Kidney (tissue), 14 donors: ENCODE data around the gene ZNF22. TPM values are rescaled to one million over a fixed set of nuclear protein-coding genes. Genes with fewer than 3 reads are reported as not detected.

ENCODE experiments used
- DNase-seq, 5 donors: peaks; one replicate each; pipeline ENCODE4 v3.0.0-alpha.2; 2013 to 2020
- FAIRE-seq: peaks from 2 replicates; lab custom pipeline; 2012; peaks lifted over from hg19 to GRCh38; lab: Jason Lieb, UNC
- H3K27ac ChIP-seq, 2 donors: one replicate each; pipeline ENCODE4 v1.7.0; 2013; ENCODE audit warnings: low read depth in 2 of 2, low read length in 2 of 2, inconsistent platforms in 1 of 2
- H3K27me3 ChIP-seq: one replicate; pipeline ENCODE4 v1.7.1; 2013; ENCODE audit warnings: low read length, inconsistent platforms; ENCODE audit not compliant: control insufficient read depth, insufficient read depth
- H3K36me3 ChIP-seq, 3 donors: one replicate each; pipeline versions ENCODE4 v1.7.0 to v1.7.1; 2013; ENCODE audit warnings: low read length in 3 of 3, control low read depth in 1 of 3, inconsistent platforms in 1 of 3; ENCODE audit not compliant: insufficient read depth in 3 of 3, control insufficient read depth in 2 of 3
- H3K4me1 ChIP-seq, 3 donors: one replicate each; pipeline versions ENCODE4 v1.7.0 to v1.7.1; 2013; ENCODE audit warnings: low read length in 3 of 3, inconsistent platforms in 1 of 3, low read depth in 1 of 3; ENCODE audit not compliant: control insufficient read depth in 2 of 3, insufficient read depth in 2 of 3
- H3K4me3 ChIP-seq, 3 donors: one replicate each; pipeline versions ENCODE4 v1.7.0 to v1.8.1; 2013; ENCODE audit warnings: low read length in 3 of 3, control low read depth in 1 of 3, inconsistent platforms in 1 of 3
- H3K9ac ChIP-seq, 3 donors: one replicate each; pipeline versions ENCODE4 v1.7.0 to v1.7.1; 2013; ENCODE audit warnings: low read length in 3 of 3, control low read depth in 1 of 3, inconsistent platforms in 1 of 3
- H3K9me3 ChIP-seq, 3 donors: one replicate each; pipeline versions ENCODE4 v1.7.0 to v1.7.1; 2013; ENCODE audit warnings: low read length in 3 of 3, control low read depth in 1 of 3, inconsistent platforms in 1 of 3; ENCODE audit not compliant: control insufficient read depth in 2 of 3, insufficient read depth in 1 of 3
- intact Hi-C: fragments of 100-400 bp; cut with DNase I; formaldehyde crosslinking; loops from one replicate; pipeline ENCODE4 v1.11.1; 2022
- polyA plus RNA-seq: library from polyadenylated mRNA; stranded (reverse); fragments of 350-450 nt; fragmentation: Illumina TruSeq; extraction: RNeasy Lipid Tissue Mini Kit (QIAGEN cat#74804); gene quantifications from one replicate; pipeline ENCODE4 v1.2.3, GENCODE V29; 2014; ENCODE audit warnings: low read depth, low replicate concordance; ENCODE audit not compliant: insufficient read depth
- total RNA-seq: library from RNA; stranded (reverse); fragmentation: NEBNext Ultra II Directional; extraction: Animal tissue kit (Norgen Biotek cat#: 25700); gene quantifications from one replicate; pipeline ENCODE4 v1.2.1, GENCODE V29; 2021
- TF ChIP-seq, protein P1 (sequence below): IDR thresholded peaks from 3 replicates; pipeline ENCODE4 v1.5.1; 2012; ENCODE audit warnings: mild to moderate bottlenecking, moderate library complexity, borderline replicate concordance; ENCODE audit not compliant: insufficient read depth; ENCODE audit errors: extremely low read depth
- donor health status: control.
- donor health status: control.
- donor health status: control.
- donor health status: control.
- donor health status: control.
- donor health status: DM: yes; HTN: yes; CAD: no.
- donor health status: Normal renal cell carcinoma (clear cell type).

ZNF22 gene
- total and polyA plus RNA-seq, 2 donors from 2014 or later = 18.7 to 24.5 TPM

DNA sequence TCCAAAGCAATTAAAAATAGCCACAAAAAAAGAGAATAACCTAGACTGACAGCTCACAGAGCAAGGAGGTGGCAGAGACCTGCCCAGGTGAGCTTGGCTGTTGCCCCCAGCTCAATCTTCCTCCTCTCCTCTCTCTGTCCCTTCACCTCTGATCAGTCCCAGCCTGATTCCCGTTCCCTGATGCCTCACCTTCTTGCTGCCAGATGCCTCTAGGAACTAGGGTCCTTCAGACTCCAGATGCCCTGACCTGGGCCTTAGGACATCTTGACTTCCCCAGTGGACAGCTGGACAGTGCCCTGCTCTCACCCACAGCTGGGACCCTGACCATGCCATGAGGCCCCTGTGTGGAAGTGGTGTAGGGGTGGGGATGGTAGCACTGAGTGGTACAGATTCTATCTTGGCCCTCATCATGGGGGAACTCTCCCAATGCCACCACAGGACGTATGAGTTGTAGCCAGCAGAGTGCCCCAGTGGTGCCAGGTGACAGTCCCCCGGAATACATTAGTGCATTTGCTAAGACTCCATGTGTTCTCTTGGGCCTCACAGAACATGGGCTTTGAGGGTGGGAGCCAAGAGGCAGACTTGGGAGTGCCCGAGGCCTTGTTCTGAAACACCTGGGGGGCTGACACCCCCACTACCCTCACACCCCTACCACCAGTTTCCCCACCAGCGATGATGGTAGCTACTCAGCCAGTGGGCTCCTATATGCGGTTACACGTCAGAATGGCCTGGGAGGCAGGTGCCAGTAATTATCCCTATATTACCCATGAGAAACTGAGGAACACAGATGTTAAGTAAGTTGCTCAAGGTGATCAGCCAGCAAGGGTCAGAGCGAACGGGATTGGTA is 24.1 kb upstream of the ZNF22 start:
- Histone ChIP-seq H3K9me3 (no peaks in the 10 kb centered on the region), H3K27ac (peak overlapping the region; percentile 97 to 98), H3K4me1 (peaks cover 0 to 62% (median 43%) of the 10 kb centered on the region in 3 donors), H3K36me3 (peaks cover 0 to 36% (median 9%) of the 10 kb centered on the region in 3 donors), H3K4me3 (peak overlapping the region in 2 of 3 donors; percentile 90 to 94), H3K9ac (peak overlapping the region in 2 of 3 donors; percentile 86 to 99), H3K27me3 (no peaks in the 10 kb centered on the region)
- DNase-seq (no peak), FAIRE-seq (no peak)
- TF ChIP-seq, protein P1, sequence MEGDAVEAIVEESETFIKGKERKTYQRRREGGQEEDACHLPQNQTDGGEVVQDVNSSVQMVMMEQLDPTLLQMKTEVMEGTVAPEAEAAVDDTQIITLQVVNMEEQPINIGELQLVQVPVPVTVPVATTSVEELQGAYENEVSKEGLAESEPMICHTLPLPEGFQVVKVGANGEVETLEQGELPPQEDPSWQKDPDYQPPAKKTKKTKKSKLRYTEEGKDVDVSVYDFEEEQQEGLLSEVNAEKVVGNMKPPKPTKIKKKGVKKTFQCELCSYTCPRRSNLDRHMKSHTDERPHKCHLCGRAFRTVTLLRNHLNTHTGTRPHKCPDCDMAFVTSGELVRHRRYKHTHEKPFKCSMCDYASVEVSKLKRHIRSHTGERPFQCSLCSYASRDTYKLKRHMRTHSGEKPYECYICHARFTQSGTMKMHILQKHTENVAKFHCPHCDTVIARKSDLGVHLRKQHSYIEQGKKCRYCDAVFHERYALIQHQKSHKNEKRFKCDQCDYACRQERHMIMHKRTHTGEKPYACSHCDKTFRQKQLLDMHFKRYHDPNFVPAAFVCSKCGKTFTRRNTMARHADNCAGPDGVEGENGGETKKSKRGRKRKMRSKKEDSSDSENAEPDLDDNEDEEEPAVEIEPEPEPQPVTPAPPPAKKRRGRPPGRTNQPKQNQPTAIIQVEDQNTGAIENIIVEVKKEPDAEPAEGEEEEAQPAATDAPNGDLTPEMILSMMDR = no peak
- intact Hi-C loops = no loop called here

DNA sequence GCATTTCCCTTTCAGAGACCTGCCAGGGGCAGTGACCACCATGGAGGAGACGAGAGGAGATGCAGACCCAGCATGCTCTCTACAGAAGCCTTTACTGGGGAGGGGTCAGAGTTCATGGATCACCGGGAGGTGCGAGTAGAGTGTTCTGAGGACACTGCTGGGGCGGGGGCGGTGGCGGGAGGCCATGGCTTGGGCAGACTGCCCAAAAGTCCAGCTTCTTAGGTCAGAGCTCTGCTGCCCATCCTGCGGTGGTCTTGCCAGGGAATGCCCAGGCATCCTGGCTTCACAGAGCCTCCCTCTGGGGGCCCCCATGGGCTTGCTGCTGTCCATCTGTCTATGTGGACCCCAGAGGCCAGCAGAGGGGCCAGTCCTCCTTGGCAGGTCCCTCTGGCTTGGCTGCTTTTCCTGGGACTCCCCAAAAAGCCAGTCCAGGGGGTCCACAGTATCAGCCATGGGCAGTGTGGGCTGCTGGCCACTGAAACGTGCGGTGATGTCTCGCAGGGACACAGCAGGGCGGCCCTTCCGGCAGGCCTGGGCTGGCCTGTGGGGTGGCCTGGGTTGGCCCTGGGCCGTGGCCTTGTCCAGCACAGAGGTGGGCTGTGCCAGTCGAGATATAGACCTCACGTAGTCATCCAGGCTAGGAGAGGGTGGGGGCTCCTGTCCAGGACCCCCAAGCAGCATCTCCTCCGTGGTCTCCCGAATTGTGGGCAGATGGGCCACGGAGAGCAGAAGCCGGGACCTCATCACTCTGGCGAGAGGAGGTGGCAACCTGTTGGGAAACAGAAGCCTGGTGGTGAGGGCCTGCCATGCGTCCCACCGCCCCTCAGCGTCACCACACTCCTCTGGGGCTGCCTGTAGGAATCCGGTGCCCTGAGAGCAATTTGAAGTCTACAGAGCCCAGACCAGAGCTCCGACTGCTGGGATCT is 23.2 kb upstream of the ZNF22 start:
- no peaks in the 10 kb centered on the region for H3K27me3 ChIP-seq
- DNase-seq (peak in 2 of 5 donors; percentile 73 to 81), FAIRE-seq (no peak)
- peak overlapping the region in 2 of 3 donors; percentile 86 to 99 for H3K9ac ChIP-seq
- peak overlapping the region; percentile 44 to 94 (median 90) for H3K4me3 ChIP-seq
- TF ChIP-seq, protein P1 = no peak
- intact Hi-C loops = no loop called here
- no peaks in the 10 kb centered on the region for H3K9me3 ChIP-seq
- peak overlapping the region; percentile 97 to 98 for H3K27ac ChIP-seq
- H3K4me1 ChIP-seq = peaks cover 0 to 62% (median 44%) of the 10 kb centered on the region in 3 donors
- peaks cover 0 to 31% (median 0%) of the 10 kb centered on the region in 3 donors for H3K36me3 ChIP-seq

DNA sequence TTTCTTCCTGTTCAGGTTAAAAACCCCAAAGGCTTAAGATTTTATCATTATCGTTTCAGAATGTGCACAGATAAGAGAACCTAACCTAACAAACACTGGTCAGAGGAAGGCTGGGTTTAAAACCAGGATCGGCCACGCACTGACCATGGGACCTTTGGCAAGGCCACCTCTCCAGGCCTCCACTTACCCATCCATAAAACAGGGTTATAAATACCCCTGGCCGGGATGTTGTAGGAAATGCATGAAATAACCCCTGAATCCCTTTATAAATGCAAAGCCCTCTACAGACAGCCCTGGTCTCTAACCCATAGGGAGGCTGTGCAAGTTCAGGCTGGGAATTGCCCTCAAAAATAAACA is 22.5 kb upstream of the ZNF22 start:
- FAIRE-seq (no peak), DNase-seq (no peak)
- peak overlapping the region; percentile 44 to 94 (median 90) for H3K4me3 ChIP-seq
- peaks cover 0 to 56% (median 44%) of the 10 kb centered on the region in 3 donors for H3K4me1 ChIP-seq
- peak overlapping the region; percentile 13 to 99 (median 86) for H3K9ac ChIP-seq
- H3K27ac ChIP-seq = peak overlapping the region; percentile 97 to 98
- intact Hi-C loops = no loop called here
- H3K27me3 ChIP-seq = no peaks in the 10 kb centered on the region
- TF ChIP-seq, protein P1 = no peak
- H3K9me3 ChIP-seq = no peaks in the 10 kb centered on the region
- H3K36me3 ChIP-seq = peaks cover 0 to 30% (median 2%) of the 10 kb centered on the region in 3 donors
